Vagina (tissue), 2 donors: ENCODE results near the gene DOCK4.

ENCODE experiments used
- POLR2A ChIP-seq, 2 donors: fragments of 450-650 bp; IDR thresholded peaks; one replicate each; pipeline ENCODE4 v1.6.1; 2017; ENCODE audit warnings: antibody characterized with exemption in 2 of 2, mild to moderate bottlenecking in 2 of 2, moderate library complexity in 2 of 2
- POLR2AphosphoS5 ChIP-seq, 2 donors: sonication (generic); formaldehyde crosslinking; IDR thresholded peaks; one replicate each; pipeline ENCODE4 v1.9.0; 2017; ENCODE audit warnings: antibody characterized with exemption in 2 of 2, mild to moderate bottlenecking in 2 of 2, low read depth in 1 of 2; ENCODE audit not compliant: insufficient read depth in 1 of 2
- TF ChIP-seq, protein P1 (sequence below), 3 experiments: fragments of 450-650 bp in 2 of 3; fragments of 200-600 bp in 1 of 3; sonication (generic) in 1 of 3; IDR thresholded peaks; one replicate each; pipeline ENCODE4 v1.5.1; 2017 to 2019; ENCODE audit warnings: antibody characterized with exemption in 3 of 3, mild to moderate bottlenecking in 2 of 3, moderate library complexity in 2 of 3

DNA sequence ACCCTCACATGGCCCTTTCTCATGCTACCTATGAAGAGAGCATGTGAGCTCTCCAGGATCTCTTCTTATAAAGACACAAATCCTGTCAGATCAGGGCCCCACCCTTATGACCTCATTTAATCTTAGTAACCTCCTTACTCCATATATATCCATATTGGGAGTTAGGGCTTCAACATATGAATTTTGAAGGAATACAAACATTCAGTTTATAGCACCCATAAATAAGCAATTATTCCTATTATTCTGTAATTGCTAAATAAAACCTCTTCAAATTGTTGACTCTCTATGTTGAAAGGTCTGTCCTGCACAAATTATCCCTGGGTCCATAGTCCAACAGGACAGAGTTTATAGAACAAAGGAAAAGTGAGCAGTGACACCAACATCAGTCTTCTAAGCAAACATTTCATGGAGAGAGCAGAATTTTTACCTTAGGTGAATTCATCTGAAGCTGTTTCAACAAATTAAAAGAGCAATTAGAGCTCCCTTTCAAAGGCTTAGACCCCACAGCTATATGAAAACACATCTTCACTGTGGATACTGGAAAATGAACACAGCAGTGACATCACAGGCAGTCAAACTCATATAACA is 12.2 kb downstream of the DOCK4 start:
- TF ChIP-seq, protein P1, sequence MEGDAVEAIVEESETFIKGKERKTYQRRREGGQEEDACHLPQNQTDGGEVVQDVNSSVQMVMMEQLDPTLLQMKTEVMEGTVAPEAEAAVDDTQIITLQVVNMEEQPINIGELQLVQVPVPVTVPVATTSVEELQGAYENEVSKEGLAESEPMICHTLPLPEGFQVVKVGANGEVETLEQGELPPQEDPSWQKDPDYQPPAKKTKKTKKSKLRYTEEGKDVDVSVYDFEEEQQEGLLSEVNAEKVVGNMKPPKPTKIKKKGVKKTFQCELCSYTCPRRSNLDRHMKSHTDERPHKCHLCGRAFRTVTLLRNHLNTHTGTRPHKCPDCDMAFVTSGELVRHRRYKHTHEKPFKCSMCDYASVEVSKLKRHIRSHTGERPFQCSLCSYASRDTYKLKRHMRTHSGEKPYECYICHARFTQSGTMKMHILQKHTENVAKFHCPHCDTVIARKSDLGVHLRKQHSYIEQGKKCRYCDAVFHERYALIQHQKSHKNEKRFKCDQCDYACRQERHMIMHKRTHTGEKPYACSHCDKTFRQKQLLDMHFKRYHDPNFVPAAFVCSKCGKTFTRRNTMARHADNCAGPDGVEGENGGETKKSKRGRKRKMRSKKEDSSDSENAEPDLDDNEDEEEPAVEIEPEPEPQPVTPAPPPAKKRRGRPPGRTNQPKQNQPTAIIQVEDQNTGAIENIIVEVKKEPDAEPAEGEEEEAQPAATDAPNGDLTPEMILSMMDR (IDR thresholded peaks at IDR 0.05), result no peak
- TF ChIP-seq POLR2A (IDR thresholded peaks at IDR 0.05) (no peak), POLR2AphosphoS5 (IDR thresholded peaks at IDR 0.05; ENCODE audit: insufficient read depth in 1 of 2, low read depth in 1 of 2) (no peak)
